Spleen (tissue), 11 donors: Measurements from ENCODE around the gene ZNF728. TPM values are rescaled to one million over a fixed set of nuclear protein-coding genes. Genes with fewer than 3 reads are reported as not detected.
"Not testable (repeated sequence)": the region's sequence is repeated elsewhere in the genome, so short reads cannot be mapped to it uniquely, and the experiment has no call there.

Experiments
- DNase-seq: peaks from one replicate; pipeline ENCODE4 v3.0.0-alpha.2; 2020
- H3K27ac ChIP-seq, 8 donors: fragments of 200-600 bp; sonication (generic) in 7 of 8; 1 replicate in 4 of 8; 2 replicates in 4 of 8; pipeline versions ENCODE4 v1.5.0 to v1.8.0; 2016 to 2021; ENCODE audit warnings: inconsistent platforms in 4 of 8, mild to moderate bottlenecking in 4 of 8, moderate library complexity in 1 of 8
- H3K27me3 ChIP-seq, 7 donors: fragments of 200-600 bp; sonication (generic) in 6 of 7; replicated peaks in 1 of 7; 1 replicate in 4 of 7; 2 replicates in 3 of 7; pipeline versions ENCODE4 v1.5.0 to v1.8.0; 2016 to 2021; ENCODE audit warnings: inconsistent platforms in 3 of 7, mild to moderate bottlenecking in 1 of 7
- H3K36me3 ChIP-seq, 6 donors: fragments of 200-600 bp; sonication (generic) in 5 of 6; 1 replicate in 4 of 6; 2 replicates in 2 of 6; pipeline versions ENCODE4 v1.5.0 to v1.8.0; 2016 to 2021; ENCODE audit warnings: inconsistent platforms in 2 of 6
- H3K4me1 ChIP-seq, 6 donors: fragments of 200-600 bp; sonication (generic) in 5 of 6; 1 replicate in 3 of 6; 2 replicates in 3 of 6; pipeline versions ENCODE4 v1.5.0 to v1.8.0; 2016 to 2021; ENCODE audit warnings: inconsistent platforms in 3 of 6
- H3K4me3 ChIP-seq, 8 donors: fragments of 200-600 bp; sonication (generic) in 7 of 8; 1 replicate in 4 of 8; 2 replicates in 4 of 8; pipeline versions ENCODE4 v1.5.0 to v1.8.0; 2016 to 2021; ENCODE audit warnings: inconsistent platforms in 4 of 8, mild to moderate bottlenecking in 4 of 8, moderate library complexity in 2 of 8
- H3K9me3 ChIP-seq, 8 donors: fragments of 200-600 bp; sonication (generic) in 7 of 8; 1 replicate in 4 of 8; 2 replicates in 4 of 8; pipeline versions ENCODE4 v1.5.0 to v1.8.0; 2016 to 2021; ENCODE audit warnings: inconsistent platforms in 4 of 8
- CTCF ChIP-seq, 11 experiments: fragments of 200-600 bp in 7 of 11; fragments of 450-650 bp in 4 of 11; sonication (generic) in 4 of 11; IDR thresholded peaks in 8 of 11; conservative IDR thresholded peaks in 3 of 11; 1 replicate in 7 of 11; 2 replicates in 4 of 11; pipeline versions ENCODE4 v1.4.0 to v1.8.0; 2016 to 2021; ENCODE audit warnings: antibody characterized with exemption in 11 of 11, inconsistent platforms in 4 of 11, mild to moderate bottlenecking in 1 of 11
- POLR2A ChIP-seq, 3 donors: fragments of 450-650 bp; IDR thresholded peaks; one replicate each; pipeline ENCODE4 v1.5.1; 2017; ENCODE audit warnings: antibody characterized with exemption in 3 of 3, mild to moderate bottlenecking in 1 of 3
- POLR2AphosphoS5 ChIP-seq, 3 donors: sonication (generic); formaldehyde crosslinking; IDR thresholded peaks; one replicate each; pipeline ENCODE4 v1.5.1; 2017; ENCODE audit warnings: antibody characterized with exemption in 3 of 3
- WGBS, 5 donors: extraction: QIAGEN DNeasy Blood & Tissue Kit in 3 of 5; methylation state at CpG; one replicate each; pipeline versions ENCODE4 v1.1.5 to v1.1.7; 2013 to 2018; 5-methylcytosine and 5-hydroxymethylcytosine counted together
- intact Hi-C: fragments of 100-400 bp; cut with DNase I; formaldehyde crosslinking; loops from one replicate; pipeline ENCODE4 v1.15.0; 2023; ENCODE audit warnings: low total_unique reads
- polyA plus RNA-seq, 3 donors: library from polyadenylated mRNA; stranded (reverse); fragments of 200-250 nt; gene quantifications; one replicate each; pipeline ENCODE4 v1.2.1, GENCODE V29; 2013
- small RNA-seq, 4 donors: library from RNA; depleted of rRNA; stranded (forward); fragments of <200 nt; gene quantifications; one replicate each; pipeline ENCODE3, GENCODE V24; 2016
- total RNA-seq, 7 donors: library from RNA; depleted of rRNA in 3 of 7; stranded (reverse); fragments of >200 nt in 3 of 7; fragmentation: NEBNext Ultra II Directional in 4 of 7; extraction: Animal tissue kit (Norgen Biotek cat#: 25700) in 4 of 7; gene quantifications; one replicate each; pipeline versions ENCODE4 v1.1.0 to v1.2.1, GENCODE V29; 2016 to 2021
- donor health status: healthy with polysubstance abuse.
- donor health status: DM: no; HTN: no; CAD: no; lungs with moderate emphysema.
- donor health status: DM: no; HTN: no; CAD: no.
- donor health status: Bipolar disorder and iron deficiency.
- donor health status: healthy.
- donor health status: DM: no; HTN: no; CAD: no.
- donor health status: DM: yes; HTN: yes; CAD: no.

ZNF728 gene
- total and polyA plus RNA-seq, 10 donors: 0.19 to 4.3 (median 2.6) TPM; not detected in 2

GRCh38 chr19:22945560-22945959 lies 57.4 kb downstream of the ZNF728 start:
- no peak overlapping the region for H3K27ac ChIP-seq
- H3K9me3 ChIP-seq: peaks cover 22 to 100% (median 93%) of the 10 kb centered on the region in 8 donors
- intact Hi-C loops: no loop called here
- H3K27me3 ChIP-seq: no peaks in the 10 kb centered on the region
- H3K36me3 ChIP-seq: no peaks in the 10 kb centered on the region
- no peak for DNase-seq
- no peak for TF ChIP-seq CTCF (IDR thresholded peaks at IDR 0.05 in 8 of 11, conservative IDR thresholded peaks at IDR 0.05 in 3 of 11)
- no peak for TF ChIP-seq POLR2AphosphoS5 (IDR thresholded peaks at IDR 0.05)
- TF ChIP-seq POLR2A (IDR thresholded peaks at IDR 0.05): no peak
- H3K4me1 ChIP-seq: no peaks in the 10 kb centered on the region
- H3K4me3 ChIP-seq: no peak overlapping the region
- WGBS, 5 donors: 57 to 65% (median 61%) methylated on average over 5 of the region's 5 CpGs

GRCh38 chr19:22935151-22935550 lies 67.8 kb downstream of the ZNF728 start:
- intact Hi-C loops: no loop called here
- Histone ChIP-seq H3K36me3 (no peaks in the 10 kb centered on the region), H3K27ac (no peak overlapping the region), H3K4me1 (no peaks in the 10 kb centered on the region), H3K4me3 (no peak overlapping the region), H3K27me3 (no peaks in the 10 kb centered on the region), H3K9me3 (peaks cover 0 to 77% (median 41%) of the 10 kb centered on the region in 8 donors)
- DNase-seq: no peak
- 78 to 95% (median 88%) methylated on average over 2 of the region's 2 CpGs for WGBS, 5 donors
- TF ChIP-seq CTCF (IDR thresholded peaks at IDR 0.05 in 8 of 11, conservative IDR thresholded peaks at IDR 0.05 in 3 of 11) (no peak), POLR2A (IDR thresholded peaks at IDR 0.05) (no peak), POLR2AphosphoS5 (IDR thresholded peaks at IDR 0.05) (no peak)

GRCh38 chr19:22927576-22927975 lies 75.4 kb downstream of the ZNF728 start:
- H3K4me3 ChIP-seq, H3K36me3 ChIP-seq, intact Hi-C loops, H3K27ac ChIP-seq, H3K27me3 ChIP-seq, H3K4me1 ChIP-seq, DNase-seq: not testable (repeated sequence)
- 93 to 98% (median 97%) methylated on average over 5 to 28 of the region's 34 CpGs; no CpG with 5 or more reads in 2 of the 5 donors for WGBS, 5 donors
- peaks cover 0 to 62% (median 25%) of the 10 kb centered on the region in 8 donors for H3K9me3 ChIP-seq

GRCh38 chr19:22925181-22925580 lies 77.8 kb downstream of the ZNF728 start:
- H3K4me1 ChIP-seq, H3K36me3 ChIP-seq, H3K4me3 ChIP-seq, DNase-seq, H3K27ac ChIP-seq, intact Hi-C loops, H3K27me3 ChIP-seq: not testable (repeated sequence)
- peaks cover 0 to 60% (median 29%) of the 10 kb centered on the region in 8 donors for H3K9me3 ChIP-seq
- 96 to 100% (median 98%) methylated on average over 9 to 41 of the region's 41 CpGs for WGBS, 5 donors

Small RNA genes within 50 kb of the gene (small RNA-seq; reads per million reads assigned to genes)
- 0 to 0.06 (median 0) reads per million in 4 donors for gene AC022145.2

Other genes with a start within 250 kb of the ZNF728 start
- under 1 TPM; 0.09 to 0.66 (median 0.22) TPM for gene ZNF99, start 219.0 kb downstream of the ZNF728 start, total RNA-seq
- gene ZNF99, start 219.0 kb downstream of the ZNF728 start, polyA plus RNA-seq: under 1 TPM; 0.02 to 0.05 (median 0.03) TPM
- gene ZNF723, start 170.9 kb downstream of the ZNF728 start, total RNA-seq: not detected
- gene ZNF723, start 170.9 kb downstream of the ZNF728 start, polyA plus RNA-seq: not detected
- 1 to 10 TPM in 2 of 7 donors, under 1 TPM in 3, not detected in 2; 0.40 to 1.4 (median 0.80) TPM for gene ZNF730, start 113.8 kb upstream of the ZNF728 start, total RNA-seq
- under 1 TPM; 0.02 to 0.19 (median 0.11) TPM for gene ZNF730, start 113.8 kb upstream of the ZNF728 start, polyA plus RNA-seq
- gene ZNF724, start 247.2 kb upstream of the ZNF728 start, total RNA-seq: 1 to 10 TPM; 3.7 to 8.7 (median 5.2) TPM
- under 1 TPM; 0.17 to 0.90 (median 0.49) TPM for gene ZNF724, start 247.2 kb upstream of the ZNF728 start, polyA plus RNA-seq